Stimulated activated CD8-positive, alpha-beta memory T cell treated with anti-CD3 and anti-CD28 coated beads, Interleukin-7, amount 100 ng/mL, for 1 hour (primary cell): ENCODE data around the gene TYW1.
"Not testable (repeated sequence)": the region's sequence is repeated elsewhere in the genome, so short reads cannot be mapped to it uniquely, and the experiment has no call there.

Experiments used
- DNase-seq, 2 donors: peaks; one replicate each; pipeline ENCODE4 v3.0.0-alpha.2; 2020; ENCODE audit warnings: low read depth in 2 of 2

The TYW1 gene

DNA sequence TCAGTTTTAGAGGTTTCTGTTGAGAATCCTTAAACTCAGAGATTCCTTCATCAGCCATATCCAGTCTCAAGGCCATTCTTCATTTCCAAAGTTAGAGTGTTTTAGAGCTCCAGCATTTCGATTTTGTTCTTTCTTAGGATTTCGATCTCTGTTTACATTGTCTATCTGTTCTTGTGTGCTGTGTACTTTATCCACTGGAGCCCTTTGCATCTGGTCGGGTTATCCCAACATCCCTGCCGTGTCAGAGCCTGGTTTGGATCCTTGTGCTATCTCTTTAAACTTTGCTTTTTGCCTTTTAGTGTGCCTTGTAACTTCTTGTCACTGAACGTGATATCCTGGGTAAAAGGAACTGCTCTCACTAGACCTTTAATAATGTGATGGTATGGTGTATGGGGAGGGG lies 131.6 kb downstream of the TYW1 start:
- not testable (repeated sequence) for DNase-seq

GRCh38 chr7:67130766-67131165 lies 134.1 kb downstream of the TYW1 start:
- DNase-seq: not testable (repeated sequence)

GRCh38 chr7:67134912-67135311 lies 138.3 kb downstream of the TYW1 start:
- DNase-seq: not testable (repeated sequence)

DNA sequence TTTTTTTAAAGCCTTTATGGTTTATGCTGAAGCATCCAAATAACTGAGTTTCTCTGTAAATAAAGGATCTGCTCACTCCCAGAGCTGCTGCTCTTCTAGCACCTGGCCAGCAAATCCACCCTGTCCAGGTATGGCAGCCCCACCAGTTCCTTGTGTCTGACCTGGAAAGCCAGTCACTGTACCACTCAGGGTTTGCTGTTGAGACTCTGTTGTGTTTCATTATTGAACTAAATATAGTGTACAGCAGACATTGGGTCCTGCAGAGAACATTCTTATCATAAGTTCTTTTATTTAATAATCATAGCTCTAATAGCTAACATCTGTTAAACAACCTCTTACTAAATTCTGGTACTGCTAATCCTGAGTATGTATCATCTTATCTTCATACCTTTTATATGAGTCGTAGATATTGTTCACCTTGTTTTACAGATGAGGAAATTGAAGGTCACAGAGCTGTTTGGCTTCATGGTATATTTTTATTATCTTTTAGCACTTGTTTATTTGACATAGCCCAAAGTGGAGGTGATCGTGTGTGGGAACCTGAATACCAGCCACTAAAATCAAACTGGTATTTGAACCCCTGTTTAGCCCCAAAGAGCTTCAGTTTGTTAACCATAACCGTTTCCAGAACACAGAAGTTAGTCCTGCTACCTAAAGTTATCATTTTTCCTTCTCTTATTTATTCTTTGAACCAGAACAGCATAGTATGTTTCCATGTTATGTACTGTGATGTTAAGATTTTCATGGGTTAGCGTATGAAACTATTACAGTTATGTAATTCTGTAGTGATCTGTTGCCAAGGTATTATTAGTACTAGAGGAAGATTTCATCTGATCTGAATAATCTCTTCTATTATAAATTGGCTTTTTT lies 139.2 kb downstream of the TYW1 start:
- DNase-seq: not testable (repeated sequence)

DNA sequence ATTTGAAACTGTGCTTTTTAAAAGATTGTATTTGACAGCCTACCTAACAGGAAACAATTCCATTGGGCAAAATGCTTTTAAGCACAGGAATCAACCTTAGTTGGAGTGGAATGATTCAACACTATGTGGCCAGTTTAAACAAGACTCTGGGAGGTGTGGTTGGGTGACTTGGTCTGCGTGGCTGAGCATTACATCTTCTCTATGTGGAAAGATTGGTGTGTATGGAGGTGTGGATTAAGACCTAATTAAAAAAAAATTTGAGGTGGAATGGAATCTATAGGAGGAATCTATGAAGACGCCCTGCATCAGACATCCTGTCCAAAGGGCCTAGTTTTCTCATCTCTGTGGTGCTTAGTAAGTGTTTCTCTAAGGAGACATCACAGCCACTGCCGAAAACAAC lies 140.9 kb downstream of the TYW1 start:
- not testable (repeated sequence) for DNase-seq

- DNase-seq: not testable (repeated sequence)
Measured at GRCh38 chr7:67139876-67140275, 143.2 kb downstream of the TYW1 start.

DNA sequence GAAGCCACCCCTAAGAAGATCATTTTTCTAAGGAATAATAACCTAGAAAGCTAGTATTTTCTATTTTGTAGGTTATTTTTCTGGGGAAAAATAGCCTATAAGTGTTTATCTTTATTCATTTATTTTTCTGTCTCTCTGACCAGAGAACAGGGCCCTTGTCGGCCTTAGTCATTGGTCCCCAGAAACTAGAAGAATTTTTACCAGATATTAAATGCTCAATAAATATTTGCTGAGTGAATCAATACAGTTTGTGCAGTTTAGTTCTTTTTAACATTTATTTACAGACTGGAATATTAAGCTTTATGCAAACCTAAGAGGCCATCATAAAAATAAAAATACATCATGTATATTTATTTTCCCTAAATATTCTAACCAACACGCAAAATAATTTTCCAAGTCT lies 144.4 kb downstream of the TYW1 start:
- DNase-seq: not testable (repeated sequence)

DNA sequence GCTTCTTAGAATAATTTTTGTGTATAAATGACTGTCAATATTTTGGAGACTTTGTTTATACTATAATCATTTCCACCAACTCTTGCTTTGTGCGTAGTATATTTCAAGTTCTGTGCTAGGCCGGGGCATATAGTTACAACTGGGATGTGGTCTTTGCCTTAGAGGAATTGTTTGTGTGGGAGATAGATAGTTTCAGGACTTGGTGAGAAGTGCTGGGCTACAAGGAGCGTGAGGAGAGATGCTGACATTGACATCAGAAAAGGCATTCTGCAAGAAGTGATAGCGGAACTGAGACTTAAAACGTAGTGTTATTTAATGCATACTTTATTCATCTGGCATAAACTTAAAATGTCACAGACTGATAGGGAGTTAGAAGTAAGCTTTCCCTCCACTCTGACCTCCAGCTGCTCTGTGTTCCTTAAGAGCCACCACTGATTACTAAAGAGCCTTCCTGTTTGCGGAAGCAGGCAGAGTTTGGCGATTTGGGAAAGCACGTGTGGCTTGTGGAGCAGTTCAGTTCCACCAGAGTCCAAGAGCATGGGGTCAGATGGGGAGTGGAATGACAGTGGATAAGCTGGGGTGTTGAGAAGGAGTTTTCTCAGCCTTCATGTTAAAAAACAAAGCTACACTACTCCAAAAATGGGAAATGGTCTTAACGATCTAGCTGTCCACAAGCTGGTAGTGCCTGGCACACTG lies 146.6 kb downstream of the TYW1 start:
- not testable (repeated sequence) for DNase-seq

GRCh38 chr7:67145581-67146193 lies 149.1 kb downstream of the TYW1 start:
- DNase-seq: not testable (repeated sequence)

DNA sequence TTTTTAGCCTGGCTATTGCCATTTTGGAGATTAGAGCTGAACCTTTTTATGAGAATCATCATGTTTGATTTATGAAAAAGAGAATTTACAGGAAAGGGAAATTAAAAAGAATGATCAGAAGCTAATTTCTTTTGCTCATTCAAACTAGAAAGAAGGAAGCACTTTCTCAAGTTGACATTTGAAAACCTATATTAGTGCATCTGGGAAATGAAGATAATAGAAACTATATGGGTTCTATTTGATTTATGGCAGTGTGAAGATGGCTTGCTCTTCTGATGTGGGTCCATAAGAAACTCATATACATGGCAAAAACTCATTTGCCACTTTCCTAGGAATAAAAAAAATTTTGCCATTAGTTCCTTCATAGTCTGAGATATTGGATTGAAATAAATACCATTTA lies 152.5 kb downstream of the TYW1 start:
- DNase-seq: not testable (repeated sequence)

DNA sequence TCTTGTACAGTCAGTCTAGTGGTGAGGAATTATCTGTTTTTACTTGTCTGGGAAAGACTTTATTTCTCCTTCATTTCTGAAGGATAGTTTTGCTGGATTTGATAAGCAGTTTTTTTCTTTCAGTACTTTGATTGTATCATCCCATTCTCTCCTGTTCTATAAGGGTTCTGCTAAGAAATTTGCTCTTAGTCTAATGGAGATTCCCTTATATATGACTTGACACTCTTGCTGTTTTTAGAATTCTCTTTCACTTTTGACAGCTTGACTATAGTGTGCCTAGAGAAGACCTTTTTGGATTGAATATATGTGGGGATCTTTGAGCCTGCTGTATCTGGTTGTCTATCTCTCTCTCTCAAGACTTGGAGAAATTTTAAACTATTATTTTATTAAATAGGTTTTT lies 157.7 kb downstream of the TYW1 start:
- DNase-seq: not testable (repeated sequence)

- DNase-seq: not testable (repeated sequence)
Measured at GRCh38 chr7:67156064-67156463, 159.4 kb downstream of the TYW1 start.

DNA sequence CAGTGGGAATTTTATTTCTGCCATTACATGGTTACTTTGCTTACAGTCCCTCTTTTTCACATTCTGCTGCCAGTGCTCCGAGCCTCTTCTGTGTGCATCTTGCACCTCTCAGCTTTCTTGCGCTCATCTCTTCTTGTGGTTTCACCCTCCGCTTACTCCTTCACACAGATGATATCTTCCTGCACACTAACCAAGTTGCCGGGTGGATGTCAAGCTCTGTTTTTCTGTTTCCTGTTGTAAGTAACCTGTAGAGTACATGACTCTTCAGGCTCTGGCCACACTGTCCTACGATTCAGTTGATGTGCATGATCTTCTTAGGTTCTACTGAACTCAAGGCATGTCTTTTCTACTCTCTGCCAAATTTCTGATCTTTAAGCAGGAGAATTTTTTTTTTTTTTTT lies 166.7 kb downstream of the TYW1 start:
- DNase-seq: not testable (repeated sequence)

DNA sequence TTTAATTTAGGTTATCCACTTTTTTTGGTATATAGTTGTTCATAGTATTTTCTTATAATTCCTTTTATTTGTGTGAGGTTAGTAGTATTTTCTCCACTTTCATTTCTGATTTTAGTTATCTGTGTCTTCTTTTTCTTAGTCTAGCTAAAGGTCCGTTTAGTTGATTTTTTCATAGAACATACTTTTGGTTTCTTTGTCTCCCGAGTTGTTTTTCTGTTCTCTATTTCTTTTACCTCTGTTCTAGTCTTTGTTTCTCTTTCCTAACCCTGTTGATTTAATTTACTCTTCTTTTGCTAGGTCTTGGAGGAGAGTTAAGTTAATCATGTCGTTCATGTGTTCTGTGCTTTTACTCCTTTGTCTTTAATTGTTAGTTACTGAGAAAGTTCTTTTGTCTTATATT lies 174.5 kb downstream of the TYW1 start:
- DNase-seq: not testable (repeated sequence)

GRCh38 chr7:67176730-67177129 lies 180.1 kb downstream of the TYW1 start:
- not testable (repeated sequence) for DNase-seq

- DNase-seq: not testable (repeated sequence)
Measured at GRCh38 chr7:67178915-67179688, 182.5 kb downstream of the TYW1 start.

- not testable (repeated sequence) for DNase-seq
Measured at GRCh38 chr7:67182956-67183750, 186.5 kb downstream of the TYW1 start.

DNA sequence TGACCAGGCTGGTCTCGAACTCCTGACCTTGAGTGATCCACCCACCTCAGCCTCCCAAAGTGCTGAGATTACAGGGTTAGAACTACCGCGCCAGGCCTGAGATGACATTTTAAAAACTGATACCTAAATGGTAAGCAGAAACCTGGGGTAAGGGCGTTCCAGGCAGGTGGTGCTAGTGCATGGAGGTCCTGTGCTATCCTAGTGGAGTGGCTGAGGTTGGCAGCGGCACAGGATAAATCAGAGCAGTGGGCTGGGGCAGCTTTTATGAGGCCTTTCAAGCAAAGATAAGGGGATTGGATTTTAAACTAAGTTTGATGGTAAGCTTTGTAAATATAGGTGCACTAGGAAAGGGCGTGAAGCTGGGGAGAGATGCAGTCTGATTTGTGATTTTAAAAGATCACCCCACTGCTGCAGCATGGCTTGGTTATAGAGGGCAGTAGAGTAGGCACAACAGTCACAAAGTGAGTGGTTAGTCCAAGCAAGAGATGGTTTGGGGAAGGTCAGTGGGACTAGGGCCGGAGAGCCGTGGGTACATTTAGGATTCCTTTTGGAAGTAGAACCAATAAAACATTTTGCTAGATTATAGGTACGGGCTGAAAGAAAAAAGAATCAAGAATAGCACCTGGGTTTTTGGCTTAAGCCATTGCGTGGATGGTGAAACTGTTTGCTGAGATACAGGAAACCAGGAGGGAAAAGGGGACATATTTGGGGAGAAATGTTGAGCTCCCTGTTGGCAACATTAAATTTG lies 188.5 kb downstream of the TYW1 start:
- DNase-seq: not testable (repeated sequence)

DNA sequence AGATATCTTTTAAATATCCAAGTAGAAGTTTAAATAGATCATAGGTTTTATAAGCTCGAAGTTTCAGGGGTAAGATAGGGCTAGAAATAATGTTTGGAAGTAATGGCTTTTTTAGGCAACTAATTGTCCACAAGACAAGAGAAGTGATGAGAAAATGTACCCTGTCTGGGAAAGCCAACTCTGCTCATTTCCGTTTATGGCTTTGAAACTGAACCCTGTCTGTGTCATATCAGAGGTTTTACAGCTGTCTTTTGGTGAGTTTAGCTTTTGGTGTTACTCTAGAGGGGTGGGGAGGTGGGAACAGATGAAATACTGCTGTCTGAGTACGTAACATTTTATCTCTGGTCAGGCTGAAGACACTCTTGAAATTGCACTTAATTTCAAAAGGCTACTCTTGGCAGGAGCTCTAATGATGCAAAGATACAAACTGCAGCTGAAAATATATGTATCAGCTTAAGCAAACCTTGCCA lies 189.1 kb downstream of the TYW1 start:
- DNase-seq: not testable (repeated sequence)

GRCh38 chr7:67189160-67189559 lies 192.5 kb downstream of the TYW1 start:
- not testable (repeated sequence) for DNase-seq
